Lung (tissue), 12 donors: ENCODE measurements around the gene USP33. TPM values are rescaled to one million over a fixed set of nuclear protein-coding genes. Genes with fewer than 3 reads are reported as not detected.
"Not testable (repeated sequence)": the region's sequence is repeated elsewhere in the genome, so short reads cannot be mapped to it uniquely, and the experiment has no call there.

ENCODE experiments used
- ATAC-seq: fragments of 200-7000 bp; cut with Tn5 transposase; one replicate; pipeline ENCODE4 v1.9.1; 2020; ENCODE audit warnings: moderate number of reproducible peaks; ENCODE audit not compliant: insufficient read depth, low FRiP score
- DNase-seq, 3 donors: peaks; one replicate each; pipeline ENCODE4 v3.0.0-alpha.2; 2013 to 2017
- H3K27ac ChIP-seq, 2 donors: one replicate each; pipeline ENCODE4 v1.5.1; 2013; ENCODE audit warnings: mild to moderate bottlenecking in 2 of 2, moderate library complexity in 2 of 2, control low read depth in 1 of 2, inconsistent platforms in 1 of 2, low read depth in 1 of 2, low read length in 1 of 2
- H3K27me3 ChIP-seq, 3 donors: one replicate each; pipeline ENCODE4 v1.5.1; 2013; ENCODE audit warnings: low read length in 2 of 3; ENCODE audit not compliant: control insufficient read depth in 3 of 3, insufficient read depth in 3 of 3
- H3K36me3 ChIP-seq, 4 donors: one replicate each; pipeline ENCODE4 v1.5.1; 2013; ENCODE audit warnings: low read length in 4 of 4, mild to moderate bottlenecking in 1 of 4, moderate library complexity in 1 of 4; ENCODE audit not compliant: control insufficient read depth in 4 of 4, insufficient read depth in 4 of 4
- H3K4me1 ChIP-seq, 5 donors: one replicate each; pipeline ENCODE4 v1.5.1; 2013; ENCODE audit warnings: low read length in 5 of 5, mild to moderate bottlenecking in 2 of 5, moderate library complexity in 1 of 5; ENCODE audit not compliant: control insufficient read depth in 5 of 5, insufficient read depth in 5 of 5
- H3K4me3 ChIP-seq: one replicate; pipeline ENCODE4 v1.5.1; 2013; ENCODE audit warnings: mild to moderate bottlenecking, control low read depth, moderate library complexity
- H3K9ac ChIP-seq, 2 donors: one replicate each; pipeline ENCODE4 v1.5.1; 2013; ENCODE audit warnings: low read length in 2 of 2, control low read depth in 1 of 2; ENCODE audit not compliant: insufficient read depth in 1 of 2
- H3K9me3 ChIP-seq, 4 donors: one replicate each; pipeline ENCODE4 v1.5.1; 2013; ENCODE audit warnings: low read length in 3 of 4, mild to moderate bottlenecking in 1 of 4, moderate library complexity in 1 of 4; ENCODE audit not compliant: control insufficient read depth in 4 of 4, insufficient read depth in 3 of 4
- WGBS, 2 donors: extraction: QIAGEN DNeasy Blood & Tissue Kit; methylation state at CpG; one replicate each; pipeline ENCODE4 v1.1.7; 2013; 5-methylcytosine and 5-hydroxymethylcytosine counted together
- polyA plus RNA-seq, 2 donors: library from polyadenylated mRNA; stranded (reverse); fragments of 200-250 nt; gene quantifications; one replicate each; pipeline ENCODE4 v1.2.1, GENCODE V29; 2013
- total RNA-seq, 2 donors: library from RNA; depleted of rRNA in 1 of 2; stranded (reverse); fragments of >200 nt in 1 of 2; gene quantifications; one replicate each; pipeline ENCODE4 v1.2.1, GENCODE V29; 2014 to 2021
- TF ChIP-seq, protein P1 (sequence below): IDR thresholded peaks from 2 replicates; pipeline ENCODE4 v1.5.1; 2012; ENCODE audit warnings: mild to moderate bottlenecking; ENCODE audit errors: control extremely low read depth, extremely low read depth
- donor health status: control.
- donor health status: control.
- donor health status: Bipolar disorder and iron deficiency.
- donor health status: healthy.
- donor health status: DM: yes; HTN: yes; CAD: no.

Gene USP33
- total and polyA plus RNA-seq, 4 donors, result 21.9 to 171 (median 40.6) TPM

DNA sequence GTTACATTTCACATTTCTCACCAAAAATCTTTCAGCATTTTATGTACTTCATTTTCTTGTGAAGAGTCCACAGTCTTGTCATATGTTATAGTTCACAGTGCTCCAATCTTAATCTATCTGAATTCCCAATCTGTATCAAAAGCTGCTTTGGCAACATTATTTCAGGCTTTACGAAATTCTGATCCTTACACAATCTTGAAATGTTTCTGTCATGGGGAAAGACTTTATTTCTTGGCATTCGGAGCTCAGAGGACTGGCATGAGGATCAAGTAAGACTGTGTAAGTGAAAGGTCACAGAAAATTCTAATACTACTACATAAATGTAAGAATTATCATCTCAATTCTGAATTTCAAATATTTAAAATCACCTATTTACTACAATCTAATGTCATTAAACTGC lies 2.0 kb downstream of the USP33 start:
- Histone ChIP-seq H3K27ac (no peak overlapping the region), H3K4me1 (peaks cover 0 to 27% (median 12%) of the 10 kb centered on the region in 5 donors), H3K4me3 (no peak overlapping the region), H3K9me3 (no peaks in the 10 kb centered on the region), H3K36me3 (peaks cover 0 to 8% (median 0%) of the 10 kb centered on the region in 4 donors), H3K27me3 (no peaks in the 10 kb centered on the region), H3K9ac (peak overlapping the region in 1 of 2 donors; percentile 2)
- TF ChIP-seq, protein P1, sequence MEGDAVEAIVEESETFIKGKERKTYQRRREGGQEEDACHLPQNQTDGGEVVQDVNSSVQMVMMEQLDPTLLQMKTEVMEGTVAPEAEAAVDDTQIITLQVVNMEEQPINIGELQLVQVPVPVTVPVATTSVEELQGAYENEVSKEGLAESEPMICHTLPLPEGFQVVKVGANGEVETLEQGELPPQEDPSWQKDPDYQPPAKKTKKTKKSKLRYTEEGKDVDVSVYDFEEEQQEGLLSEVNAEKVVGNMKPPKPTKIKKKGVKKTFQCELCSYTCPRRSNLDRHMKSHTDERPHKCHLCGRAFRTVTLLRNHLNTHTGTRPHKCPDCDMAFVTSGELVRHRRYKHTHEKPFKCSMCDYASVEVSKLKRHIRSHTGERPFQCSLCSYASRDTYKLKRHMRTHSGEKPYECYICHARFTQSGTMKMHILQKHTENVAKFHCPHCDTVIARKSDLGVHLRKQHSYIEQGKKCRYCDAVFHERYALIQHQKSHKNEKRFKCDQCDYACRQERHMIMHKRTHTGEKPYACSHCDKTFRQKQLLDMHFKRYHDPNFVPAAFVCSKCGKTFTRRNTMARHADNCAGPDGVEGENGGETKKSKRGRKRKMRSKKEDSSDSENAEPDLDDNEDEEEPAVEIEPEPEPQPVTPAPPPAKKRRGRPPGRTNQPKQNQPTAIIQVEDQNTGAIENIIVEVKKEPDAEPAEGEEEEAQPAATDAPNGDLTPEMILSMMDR, result no peak
- ATAC-seq (no peak), DNase-seq (peak in 2 of 3 donors; percentile 73 to 78)
- 21 to 37% methylated on average over 2 of the region's 2 CpGs for WGBS, 2 donors

- no peak overlapping the region for H3K4me3 ChIP-seq
- no peak overlapping the region for H3K27ac ChIP-seq
- peaks cover 0 to 8% (median 0%) of the 10 kb centered on the region in 4 donors for H3K36me3 ChIP-seq
- TF ChIP-seq, protein P1, result no peak
- no peaks in the 10 kb centered on the region for H3K27me3 ChIP-seq
- 21 to 30% methylated on average over 1 of the region's 1 CpG for WGBS, 2 donors
- peaks cover 0 to 27% (median 12%) of the 10 kb centered on the region in 5 donors for H3K4me1 ChIP-seq
- no peak for ATAC-seq
- DNase-seq, result no peak
- H3K9ac ChIP-seq, result peak overlapping the region in 1 of 2 donors; percentile 2
- no peaks in the 10 kb centered on the region for H3K9me3 ChIP-seq
Observed at GRCh38 chr1:77757066-77757584, 2.5 kb downstream of the USP33 start.

DNA sequence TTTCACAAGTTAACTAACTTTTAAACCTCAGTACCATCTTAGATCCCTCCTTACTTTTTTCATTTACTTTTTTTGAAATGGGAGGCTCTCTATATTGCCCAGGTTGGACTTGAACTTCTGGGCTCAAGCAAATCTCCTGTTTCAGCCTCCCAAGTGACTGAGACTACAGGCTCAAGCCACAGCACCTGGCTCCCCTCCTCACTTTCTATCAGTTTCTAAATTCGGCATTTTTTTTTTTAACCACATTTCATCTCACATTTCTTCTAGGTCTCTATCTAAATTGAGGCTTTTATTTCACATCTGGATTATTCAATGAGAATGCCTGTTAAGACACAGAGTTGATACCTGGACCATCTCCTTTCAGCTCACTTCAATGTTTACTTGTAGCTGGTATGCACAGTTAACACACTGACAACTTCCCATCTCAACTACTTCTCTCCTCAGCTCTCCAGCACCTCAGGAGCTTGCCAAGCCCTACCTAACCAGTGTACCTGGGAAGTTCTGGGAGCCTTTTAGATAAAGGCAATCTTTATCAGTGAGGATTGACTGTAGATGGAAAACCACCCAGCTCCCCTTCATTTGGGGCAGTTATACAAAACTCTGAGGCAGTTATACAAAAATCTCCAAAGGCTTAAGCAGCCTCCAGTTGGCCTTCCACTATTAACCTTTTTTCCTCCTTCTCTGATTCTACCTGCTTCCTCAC lies 3.4 kb downstream of the USP33 start:
- H3K9ac ChIP-seq, result no peak overlapping the region
- TF ChIP-seq, protein P1, result no peak
- H3K4me3 ChIP-seq, result no peak overlapping the region
- no peak for ATAC-seq
- H3K9me3 ChIP-seq, result no peaks in the 10 kb centered on the region
- no peaks in the 10 kb centered on the region for H3K27me3 ChIP-seq
- H3K27ac ChIP-seq, result no peak overlapping the region
- 80 to 83% methylated on average over 1 of the region's 1 CpG for WGBS, 2 donors
- no peak for DNase-seq
- peaks cover 0 to 27% (median 12%) of the 10 kb centered on the region in 5 donors for H3K4me1 ChIP-seq
- peaks cover 0 to 8% (median under 1%) of the 10 kb centered on the region in 4 donors for H3K36me3 ChIP-seq

DNA sequence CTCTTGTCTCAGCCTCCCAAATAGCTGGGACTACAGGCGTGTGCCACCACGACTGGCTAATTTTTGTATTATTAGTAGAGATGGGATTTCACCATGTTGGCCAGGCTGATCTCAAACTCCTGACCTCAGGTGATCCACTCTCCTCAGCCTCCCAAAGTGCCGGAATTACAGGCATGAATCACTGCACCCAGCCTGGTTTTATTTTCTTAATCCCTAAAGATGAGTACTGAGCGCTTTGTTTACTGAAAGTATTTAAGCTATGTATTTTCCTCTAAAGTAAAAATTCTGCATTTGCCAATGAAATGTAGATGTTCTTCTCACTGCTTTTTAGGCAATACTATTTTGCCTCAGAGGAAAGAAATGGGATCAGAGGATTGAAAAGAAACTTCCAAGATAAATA lies 10.2 kb downstream of the USP33 start:
- not testable (repeated sequence) for H3K4me1 ChIP-seq, H3K9me3 ChIP-seq, H3K27me3 ChIP-seq

More for the DNA sequence above, 10.2 kb downstream of the USP33 start:
- 96 to 97% methylated on average over 4 of the region's 4 CpGs for WGBS, 2 donors
- H3K9ac ChIP-seq, DNase-seq, H3K27ac ChIP-seq, ATAC-seq, H3K4me3 ChIP-seq, H3K36me3 ChIP-seq: not testable (repeated sequence)
